ENCODE results near the gene MON2. TPM values are rescaled to one million over a fixed set of nuclear protein-coding genes. Genes with fewer than 3 reads are reported as not detected.

The MON2 gene
- total and polyA plus RNA-seq, 2 donors (not counting 3 experiments of a cell fraction or from before 2014, with no cell fraction given): 8.9 to 41.8 TPM

DNA sequence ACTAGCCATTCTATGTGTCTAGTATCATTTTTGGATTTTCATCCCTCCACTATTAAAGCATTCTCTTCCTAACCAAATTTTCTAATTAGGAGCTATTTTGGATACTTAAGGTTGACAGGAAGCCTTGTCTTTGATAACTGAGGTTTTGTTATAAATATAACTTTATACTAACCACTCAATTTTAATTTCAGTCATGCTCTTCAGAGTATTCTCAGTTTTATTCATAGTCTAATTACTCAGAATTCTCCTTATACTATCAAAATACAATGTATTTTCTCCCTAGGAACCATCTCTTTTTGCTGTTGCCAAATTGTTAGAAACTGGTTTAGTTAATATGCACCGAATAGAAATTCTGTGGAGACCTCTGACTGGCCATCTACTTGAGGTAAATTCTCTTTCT is 76.2 kb downstream of the MON2 start:
- DNase-seq (ENCODE audit: low read depth, low spot score): no peak
- no peak overlapping the region for H3K4me2 ChIP-seq (ENCODE audit: insufficient read depth, low read length)
- intact Hi-C loops (cut with micrococcal nuclease): loop anchor here (5.0 kb wide), 1 partner anchor 66 kb away; no protein-coding TSS in a partner anchor
- no peaks in the 10 kb centered on the region for H3K27me3 ChIP-seq (ENCODE audit: control insufficient read depth in 2 of 2, insufficient read depth in 2 of 2, low read length in 2 of 2)
- peaks cover 0 to 4% of the 10 kb centered on the region in 2 experiments for H3K36me3 ChIP-seq (ENCODE audit: control insufficient read depth in 2 of 2, extremely low read depth in 1 of 2, insufficient read depth in 2 of 2, low read length in 2 of 2)
- no peaks in the 10 kb centered on the region for H3K9me1 ChIP-seq (replicated peaks; ENCODE audit: control insufficient read depth, extremely low read depth, insufficient read depth, low read length)
- CTCF ChIA-PET: interaction anchor here (1.0 kb wide), 1 partner anchor 39 kb away, joined by 3 read pairs; no protein-coding TSS in a partner anchor
- no TSS peak for BruUV-seq (replicated peaks)
- no peak for FAIRE-seq
- H4K20me1 ChIP-seq (replicated peaks; ENCODE audit: control insufficient read depth, extremely low read depth, insufficient read depth, low read length): no peaks in the 10 kb centered on the region
- POLR2A ChIA-PET: no interaction called here
- H3K79me2 ChIP-seq (ENCODE audit: control insufficient read depth, insufficient read depth, low read length): no peaks in the 10 kb centered on the region
- TF ChIP-seq GATA2 (IDR thresholded peaks at IDR 0.05; ENCODE audit: insufficient read depth, insufficient read length, low read depth, low read length): no peak
- TF ChIP-seq POLR2A (IDR thresholded peaks at IDR 0.05; ENCODE audit: low read depth, low read length): no peak
- no peak for TF ChIP-seq MAX (IDR thresholded peaks at IDR 0.05; ENCODE audit: insufficient read depth, insufficient read length)
- TF ChIP-seq FOS (IDR thresholded peaks at IDR 0.05; ENCODE audit: borderline replicate concordance, insufficient read depth, low read length): no peak
- TF ChIP-seq MYC (IDR thresholded peaks at IDR 0.05; ENCODE audit: low read depth, low read length): no peak
- no peak for TF ChIP-seq EZH2 (IDR thresholded peaks at IDR 0.05; ENCODE audit: borderline replicate concordance, low read depth, low read length, severe bottlenecking)
- TF ChIP-seq, protein P1, sequence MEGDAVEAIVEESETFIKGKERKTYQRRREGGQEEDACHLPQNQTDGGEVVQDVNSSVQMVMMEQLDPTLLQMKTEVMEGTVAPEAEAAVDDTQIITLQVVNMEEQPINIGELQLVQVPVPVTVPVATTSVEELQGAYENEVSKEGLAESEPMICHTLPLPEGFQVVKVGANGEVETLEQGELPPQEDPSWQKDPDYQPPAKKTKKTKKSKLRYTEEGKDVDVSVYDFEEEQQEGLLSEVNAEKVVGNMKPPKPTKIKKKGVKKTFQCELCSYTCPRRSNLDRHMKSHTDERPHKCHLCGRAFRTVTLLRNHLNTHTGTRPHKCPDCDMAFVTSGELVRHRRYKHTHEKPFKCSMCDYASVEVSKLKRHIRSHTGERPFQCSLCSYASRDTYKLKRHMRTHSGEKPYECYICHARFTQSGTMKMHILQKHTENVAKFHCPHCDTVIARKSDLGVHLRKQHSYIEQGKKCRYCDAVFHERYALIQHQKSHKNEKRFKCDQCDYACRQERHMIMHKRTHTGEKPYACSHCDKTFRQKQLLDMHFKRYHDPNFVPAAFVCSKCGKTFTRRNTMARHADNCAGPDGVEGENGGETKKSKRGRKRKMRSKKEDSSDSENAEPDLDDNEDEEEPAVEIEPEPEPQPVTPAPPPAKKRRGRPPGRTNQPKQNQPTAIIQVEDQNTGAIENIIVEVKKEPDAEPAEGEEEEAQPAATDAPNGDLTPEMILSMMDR (IDR thresholded peaks at IDR 0.05; ENCODE audit: extremely low read depth in 1 of 2, insufficient read depth in 1 of 2, low read depth in 1 of 2, low read length in 2 of 2): no peak
- TF ChIP-seq JUN (IDR thresholded peaks at IDR 0.05; ENCODE audit: borderline replicate concordance, insufficient read depth, insufficient read length, low read depth): no peak
- no peak for TF ChIP-seq POLR2AphosphoS5 (IDR thresholded peaks at IDR 0.05; ENCODE audit: insufficient read depth, low read depth, low read length)
- dilution Hi-C loops (cut with MboI; ENCODE audit: extremely low pct_ligation_motif_present, low sequenced_read_pairs): no loop called here
- no peak overlapping the region for H3K27ac ChIP-seq (ENCODE audit: insufficient read depth, low read depth, low read length)
- H2AFZ ChIP-seq (ENCODE audit: low read depth, low read length): no peak overlapping the region
- H3K9me3 ChIP-seq (replicated peaks; ENCODE audit: control insufficient read depth, insufficient read depth, low read length): no peaks in the 10 kb centered on the region
- H3K9ac ChIP-seq (replicated peaks; ENCODE audit: extremely low read depth, insufficient read depth, low read length): no peak overlapping the region
- H3K4me3 ChIP-seq (replicated peaks in 1 of 3; ENCODE audit: insufficient read depth in 1 of 3, low read depth in 1 of 3, low read length in 3 of 3): no peak overlapping the region
- H3K4me1 ChIP-seq (ENCODE audit: control insufficient read depth, extremely low read depth, insufficient read depth, low read length): peaks cover 5% of the 10 kb centered on the region

All from endothelial cell of umbilical vein (primary cell).